Stimulated activated CD8-positive, alpha-beta memory T cell treated with anti-CD3 and anti-CD28 coated beads, Interleukin-2, amount 100 ng/mL, for 48 hours (primary cell): ENCODE data around the gene CCDC117.
A peak's percentile ranks its signal among the peaks of the same experiment; 100 is the strongest.

Experiments
- DNase-seq, 2 donors: peaks; one replicate each; pipeline ENCODE4 v3.0.0-alpha.2; 2020; ENCODE audit warnings: low read depth in 2 of 2

The CCDC117 gene

GRCh38 chr22:28829358-28830181, 57.1 kb downstream of the CCDC117 start:
- DNase-seq, result peak; percentile 54 to 68

- no peak for DNase-seq
Observed at GRCh38 chr22:28830441-28830840, 57.9 kb downstream of the CCDC117 start.

GRCh38 chr22:28831140-28832072, 58.9 kb downstream of the CCDC117 start:
- no peak for DNase-seq

GRCh38 chr22:28832731-28833130, 60.2 kb downstream of the CCDC117 start:
- no peak for DNase-seq

GRCh38 chr22:28833276-28833923, 60.9 kb downstream of the CCDC117 start:
- DNase-seq, result no peak

GRCh38 chr22:28835630-28836189, 63.2 kb downstream of the CCDC117 start:
- no peak for DNase-seq

- DNase-seq, result no peak
Observed at GRCh38 chr22:28837640-28838039, 65.1 kb downstream of the CCDC117 start.
